ENCODE data around the gene ERBIN. TPM values are rescaled to one million over a fixed set of nuclear protein-coding genes. Genes with fewer than 3 reads are reported as not detected.
A peak's percentile ranks its signal among the peaks of the same experiment; 100 is the strongest.

The ERBIN gene
- total RNA-seq, 2 donors from 2014 or later, result 96.2 to 98.6 TPM

DNA sequence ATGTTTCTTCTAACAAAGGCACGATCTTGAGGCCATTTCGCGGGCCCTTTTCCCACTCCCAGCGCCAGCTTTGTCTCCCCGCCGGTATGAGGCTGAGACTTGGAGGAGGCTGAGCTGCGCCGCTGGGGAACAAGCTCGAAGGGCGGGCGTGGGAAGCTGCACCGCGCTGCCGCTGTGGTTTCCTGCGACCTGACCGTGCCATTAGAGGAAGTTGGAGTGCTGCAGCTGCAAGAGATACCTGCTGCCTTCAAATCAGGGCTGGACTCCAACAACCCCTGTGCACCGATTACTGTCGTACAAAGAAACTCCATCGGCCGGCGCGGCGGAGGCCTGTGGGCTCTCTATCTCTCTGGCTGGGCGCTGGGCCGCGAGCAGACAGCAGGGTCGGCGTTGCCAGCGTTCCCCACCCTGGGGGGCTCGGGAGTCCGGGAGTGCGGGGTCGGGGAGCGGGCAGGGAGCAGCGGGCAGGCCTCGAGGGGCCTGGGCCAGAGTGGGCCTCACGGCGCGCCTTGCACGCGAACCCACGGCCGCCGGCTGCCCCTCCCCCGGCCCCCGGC, 1.3 kb upstream of the ERBIN start:
- H3K36me3 Mint-ChIP-seq (ENCODE audit: low read depth), result no peaks in the 10 kb centered on the region
- ATAC-seq (peak; percentile 67), DNase-seq (peak; percentile 54 to 68 (median 56))
- H3K27me3 Mint-ChIP-seq, result no peaks in the 10 kb centered on the region
- H3K4me1 Mint-ChIP-seq, result peaks cover 20% of the 10 kb centered on the region
- H3K9me3 ChIP-seq (ENCODE audit: control insufficient read depth, low read length, poor library complexity, severe bottlenecking), result no peaks in the 10 kb centered on the region
- peak overlapping the region; percentile 89 for H3K4me3 Mint-ChIP-seq
- peak overlapping the region; percentile 96 for H3K27ac Mint-ChIP-seq

DNA sequence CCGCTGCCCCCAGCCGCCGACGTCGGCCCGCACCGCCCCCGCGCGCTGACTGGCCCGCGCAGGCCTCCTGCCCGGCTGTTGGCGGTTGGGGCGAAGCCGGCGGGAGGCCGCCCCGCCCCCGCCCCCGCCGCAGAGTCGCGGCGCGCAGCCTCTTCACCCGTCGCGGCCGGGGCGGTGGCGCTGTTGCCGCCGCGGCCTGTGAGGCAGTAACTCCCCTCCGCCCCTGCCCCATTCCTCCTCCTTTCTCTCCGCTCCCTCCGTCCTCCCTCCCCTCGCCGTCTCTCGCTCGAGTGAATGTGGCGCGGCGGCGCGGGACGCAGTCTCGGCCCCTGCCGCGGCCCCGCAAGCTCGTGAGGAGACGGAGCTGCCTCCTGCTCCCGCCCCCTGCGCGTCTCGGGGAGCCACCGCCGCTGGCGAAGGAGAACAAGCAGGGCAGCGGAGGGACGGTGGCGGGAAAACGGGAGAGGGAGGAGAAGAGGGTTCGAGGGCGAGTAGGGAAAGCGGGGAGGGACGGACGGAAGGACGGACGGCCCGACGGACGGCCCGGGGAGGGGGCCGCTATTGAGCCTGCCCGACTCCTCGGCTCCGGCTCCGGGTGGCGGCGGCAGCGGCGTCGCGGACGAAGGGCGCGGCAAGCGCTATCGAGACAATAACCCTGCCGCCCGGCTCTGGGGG, 637 bp upstream of the ERBIN start:
- ATAC-seq (peak; percentile 80), DNase-seq (peak; percentile 70 to 81 (median 80))
- Mint-ChIP-seq H3K4me3 (peak overlapping the region; percentile 98), H3K27me3 (no peaks in the 10 kb centered on the region), H3K36me3 (ENCODE audit: low read depth) (no peaks in the 10 kb centered on the region), H3K4me1 (peaks cover 25% of the 10 kb centered on the region), H3K27ac (peak overlapping the region; percentile 96)
- no peaks in the 10 kb centered on the region for H3K9me3 ChIP-seq (ENCODE audit: control insufficient read depth, low read length, poor library complexity, severe bottlenecking)

DNA sequence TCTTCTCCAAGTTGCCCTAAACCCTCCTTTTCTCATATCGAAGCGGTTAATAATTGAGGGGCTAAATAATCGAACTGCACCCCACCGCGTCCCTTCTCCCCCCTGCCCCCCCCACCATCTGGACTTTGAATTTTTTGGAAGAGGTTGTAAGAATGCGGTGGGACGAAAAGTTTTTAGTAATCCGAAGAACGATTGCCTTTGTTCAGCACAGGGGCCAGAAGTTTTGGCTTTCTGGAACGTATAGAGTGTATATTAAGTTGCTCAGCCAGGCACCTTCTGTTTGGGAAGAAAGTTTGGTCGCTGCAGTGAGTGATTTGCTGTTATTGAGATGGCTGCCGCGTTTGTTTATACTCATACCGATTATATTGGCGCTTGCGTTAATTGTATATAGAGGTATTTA, 518 bp downstream of the ERBIN start:
- no peaks in the 10 kb centered on the region for H3K36me3 Mint-ChIP-seq (ENCODE audit: low read depth)
- ATAC-seq (no peak), DNase-seq (no peak)
- peak overlapping the region; percentile 96 for H3K27ac Mint-ChIP-seq
- H3K27me3 Mint-ChIP-seq, result no peaks in the 10 kb centered on the region
- peaks cover 27% of the 10 kb centered on the region for H3K4me1 Mint-ChIP-seq
- no peaks in the 10 kb centered on the region for H3K9me3 ChIP-seq (ENCODE audit: control insufficient read depth, low read length, poor library complexity, severe bottlenecking)
- H3K4me3 Mint-ChIP-seq, result peak overlapping the region; percentile 98

DNA sequence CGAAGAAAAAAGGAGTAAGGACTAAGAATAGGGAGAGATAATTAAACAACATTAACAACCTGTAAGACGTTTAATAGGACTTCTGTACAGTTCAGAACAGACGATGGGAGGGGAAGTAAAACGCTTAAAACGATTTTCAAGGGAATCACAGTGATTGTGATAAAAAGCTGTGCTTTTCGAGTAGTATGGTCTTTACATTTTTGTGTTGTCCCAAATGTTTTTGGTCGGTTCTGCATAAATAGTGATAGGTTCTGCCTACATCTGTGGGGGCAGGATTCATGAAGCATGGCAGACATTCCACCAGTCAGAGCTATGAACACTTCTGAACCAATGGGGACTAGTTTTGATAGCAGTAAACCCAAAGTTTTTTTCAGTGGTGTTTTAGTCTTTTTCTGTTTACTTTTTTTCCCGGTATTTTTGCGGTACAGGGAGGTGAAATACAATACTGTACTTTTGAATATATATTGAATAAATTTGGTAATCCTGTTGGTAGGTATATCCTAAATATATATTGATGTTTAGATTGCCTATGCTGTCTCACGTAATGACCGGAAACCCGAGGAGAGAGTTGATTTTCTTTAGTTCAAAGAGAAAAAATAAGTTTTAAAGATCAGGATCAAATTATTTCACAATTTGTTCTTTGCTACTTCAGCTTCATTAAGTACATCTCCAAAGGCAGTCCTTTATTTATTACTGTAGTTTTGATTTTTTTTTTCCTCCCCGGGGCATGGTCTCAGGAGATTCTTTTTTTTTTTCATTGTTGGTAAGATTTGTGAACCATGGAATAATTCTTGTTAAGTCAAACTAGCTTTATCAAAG, 1.3 kb downstream of the ERBIN start:
- peak; percentile 29 for ATAC-seq
- H3K9me3 ChIP-seq (ENCODE audit: control insufficient read depth, low read length, poor library complexity, severe bottlenecking), result no peaks in the 10 kb centered on the region
- Mint-ChIP-seq H3K27me3 (no peaks in the 10 kb centered on the region), H3K4me1 (peaks cover 29% of the 10 kb centered on the region), H3K36me3 (ENCODE audit: low read depth) (no peaks in the 10 kb centered on the region), H3K27ac (peak overlapping the region; percentile 96), H3K4me3 (peak overlapping the region; percentile 98)
- no peak for DNase-seq

DNA sequence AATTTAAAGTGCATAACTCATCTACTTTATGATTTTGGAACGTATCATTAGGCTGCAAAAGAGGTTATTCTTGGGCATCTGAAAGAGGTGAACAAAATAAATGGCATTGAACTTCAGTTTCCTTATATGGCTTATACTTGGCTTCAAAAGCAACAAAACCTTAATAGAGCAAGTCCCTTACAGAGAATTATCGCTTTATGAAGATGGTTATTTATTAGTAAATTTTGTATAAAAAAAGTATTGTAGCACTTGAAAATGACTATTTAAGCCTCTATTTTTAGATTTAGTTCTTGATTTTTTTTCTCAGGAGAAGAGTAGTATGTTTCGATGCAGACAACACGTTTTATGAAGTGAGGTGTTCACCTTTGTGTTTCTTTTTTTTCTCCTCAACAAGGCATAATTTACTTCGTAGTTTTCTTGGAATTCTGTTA, 2.0 kb downstream of the ERBIN start:
- DNase-seq (no peak), ATAC-seq (no peak)
- H3K36me3 Mint-ChIP-seq (ENCODE audit: low read depth), result no peaks in the 10 kb centered on the region
- H3K4me3 Mint-ChIP-seq, result peak overlapping the region; percentile 98
- H3K27ac Mint-ChIP-seq, result peak overlapping the region; percentile 96
- H3K9me3 ChIP-seq (ENCODE audit: control insufficient read depth, low read length, poor library complexity, severe bottlenecking), result no peaks in the 10 kb centered on the region
- peaks cover 32% of the 10 kb centered on the region for H3K4me1 Mint-ChIP-seq
- no peaks in the 10 kb centered on the region for H3K27me3 Mint-ChIP-seq

DNA sequence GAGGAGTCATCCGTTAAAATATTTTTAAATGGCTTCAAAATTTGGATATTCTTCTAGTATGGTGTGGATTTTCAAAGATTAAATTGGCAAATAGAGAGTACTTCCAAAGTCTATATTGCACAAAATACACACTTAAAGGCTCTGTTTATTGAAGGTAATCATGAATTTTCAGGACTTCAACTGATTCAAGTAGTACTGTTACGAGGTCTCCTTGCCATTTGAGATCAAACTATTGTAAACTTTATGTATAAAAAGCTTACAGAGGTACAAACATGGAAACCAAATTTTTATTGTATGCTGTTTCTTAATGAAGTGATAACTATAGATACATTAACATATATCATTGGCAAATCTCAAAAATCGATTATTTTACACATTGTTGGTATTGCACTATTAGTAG, 2.5 kb downstream of the ERBIN start:
- Mint-ChIP-seq H3K4me1 (peaks cover 34% of the 10 kb centered on the region), H3K27ac (no peak overlapping the region), H3K27me3 (no peaks in the 10 kb centered on the region), H3K36me3 (ENCODE audit: low read depth) (no peaks in the 10 kb centered on the region), H3K4me3 (no peak overlapping the region)
- DNase-seq (no peak), ATAC-seq (no peak)
- no peaks in the 10 kb centered on the region for H3K9me3 ChIP-seq (ENCODE audit: control insufficient read depth, low read length, poor library complexity, severe bottlenecking)

DNA sequence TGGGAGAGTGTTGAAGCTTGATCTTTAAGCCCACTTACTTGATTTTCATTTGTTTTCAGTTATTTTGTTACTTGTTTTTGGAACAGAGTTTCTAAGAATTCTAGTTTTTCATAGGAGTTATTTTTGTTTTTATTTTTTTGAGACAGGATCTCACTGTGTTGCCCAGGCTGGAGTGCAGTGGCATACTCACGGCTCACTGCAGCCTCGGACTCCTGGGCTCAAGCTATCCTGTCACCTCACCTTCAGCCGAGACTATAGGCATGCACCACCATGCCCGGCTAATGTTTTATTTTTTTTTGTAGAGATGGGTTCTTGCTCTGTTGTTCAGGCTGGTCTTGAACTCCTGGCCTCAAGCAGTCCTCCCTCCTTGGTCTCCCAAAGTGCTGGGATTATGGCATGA, 6.3 kb downstream of the ERBIN start:
- peak overlapping the region; percentile 21 for H3K27ac Mint-ChIP-seq

DNA sequence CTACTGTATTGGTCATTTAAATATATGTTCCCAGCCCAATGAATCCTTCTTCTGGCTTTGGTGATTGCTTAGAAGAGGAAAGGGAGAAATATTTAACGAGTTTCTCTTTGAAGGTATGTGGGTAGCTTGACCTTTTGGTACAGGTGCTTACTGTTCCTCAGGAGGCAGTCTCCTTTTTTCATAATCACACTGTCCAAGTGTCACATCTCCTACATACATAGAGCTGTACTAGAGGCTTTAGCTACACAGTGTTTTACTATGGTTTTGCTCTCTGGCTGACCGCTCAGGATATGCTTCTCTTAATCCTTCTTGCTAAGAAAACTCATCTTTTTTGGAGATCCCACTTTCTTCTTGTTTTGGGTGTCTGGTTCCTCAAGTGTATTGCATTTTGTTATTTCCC, 6.9 kb downstream of the ERBIN start:
- ATAC-seq, result no peak
- Mint-ChIP-seq H3K27me3 (no peaks in the 10 kb centered on the region), H3K4me1 (peaks cover 59% of the 10 kb centered on the region), H3K4me3 (no peak overlapping the region), H3K27ac (peak overlapping the region; percentile 21), H3K36me3 (ENCODE audit: low read depth) (no peaks in the 10 kb centered on the region)
- no peak for DNase-seq
- no peaks in the 10 kb centered on the region for H3K9me3 ChIP-seq (ENCODE audit: control insufficient read depth, low read length, poor library complexity, severe bottlenecking)

More for the DNA sequence above, 6.3 kb downstream of the ERBIN start:
- H3K9me3 ChIP-seq (ENCODE audit: control insufficient read depth, low read length, poor library complexity, severe bottlenecking), result no peaks in the 10 kb centered on the region
- Mint-ChIP-seq H3K4me1 (peaks cover 56% of the 10 kb centered on the region), H3K27me3 (no peaks in the 10 kb centered on the region), H3K36me3 (ENCODE audit: low read depth) (no peaks in the 10 kb centered on the region), H3K4me3 (peak overlapping the region; percentile 25)
- DNase-seq (no peak), ATAC-seq (no peak)

DNA sequence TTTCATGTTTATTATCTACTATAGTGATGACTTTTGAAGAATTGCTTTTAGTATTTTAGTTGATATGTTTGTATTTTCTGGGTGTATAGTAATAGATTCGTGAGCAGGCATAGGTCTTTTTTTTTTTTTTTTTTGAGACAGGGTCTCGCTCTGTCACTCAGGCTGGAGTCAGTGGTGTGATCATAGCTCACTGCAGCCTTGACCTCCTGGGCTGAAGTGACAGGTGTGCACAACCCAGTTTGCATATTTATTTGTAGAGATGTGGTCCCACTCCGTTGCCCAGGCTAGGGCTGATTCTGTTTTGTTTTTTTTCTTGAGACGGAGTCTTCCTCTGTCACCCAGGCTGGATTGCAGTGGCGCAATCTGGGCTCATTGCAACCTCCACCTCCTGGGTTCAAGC, 11.9 kb downstream of the ERBIN start:
- H3K27me3 Mint-ChIP-seq, result no peaks in the 10 kb centered on the region
- no peak overlapping the region for H3K27ac Mint-ChIP-seq
- H3K4me1 Mint-ChIP-seq, result peaks cover 42% of the 10 kb centered on the region
- H3K4me3 Mint-ChIP-seq, result no peak overlapping the region
- ATAC-seq (no peak), DNase-seq (no peak)
- H3K9me3 ChIP-seq (ENCODE audit: control insufficient read depth, low read length, poor library complexity, severe bottlenecking), result no peaks in the 10 kb centered on the region
- no peaks in the 10 kb centered on the region for H3K36me3 Mint-ChIP-seq (ENCODE audit: low read depth)

DNA sequence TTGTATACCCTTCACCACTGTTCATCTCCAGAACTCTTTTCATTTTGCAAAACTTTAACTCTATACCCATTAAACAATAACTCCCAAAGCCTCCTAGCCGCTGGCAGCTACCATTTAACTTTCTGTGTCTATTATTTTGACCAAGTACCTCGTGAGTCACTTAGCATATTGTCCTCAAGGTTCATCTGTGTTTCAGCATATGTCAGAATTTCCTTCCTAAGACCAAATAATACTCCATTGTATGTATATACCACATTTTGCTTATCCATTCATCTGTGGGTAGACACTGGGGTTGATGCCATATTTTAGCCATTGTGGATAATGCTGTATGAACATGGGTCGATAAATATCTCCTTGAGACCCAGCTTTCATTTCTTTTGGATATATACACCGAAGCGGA, 17.4 kb downstream of the ERBIN start:
- peaks cover 14% of the 10 kb centered on the region for H3K4me1 Mint-ChIP-seq
- no peak for DNase-seq
- no peaks in the 10 kb centered on the region for H3K27me3 Mint-ChIP-seq
- no peak overlapping the region for H3K27ac Mint-ChIP-seq
- no peak for ATAC-seq
- no peaks in the 10 kb centered on the region for H3K9me3 ChIP-seq (ENCODE audit: control insufficient read depth, low read length, poor library complexity, severe bottlenecking)
- H3K36me3 Mint-ChIP-seq (ENCODE audit: low read depth), result no peaks in the 10 kb centered on the region
- H3K4me3 Mint-ChIP-seq, result no peak overlapping the region

DNA sequence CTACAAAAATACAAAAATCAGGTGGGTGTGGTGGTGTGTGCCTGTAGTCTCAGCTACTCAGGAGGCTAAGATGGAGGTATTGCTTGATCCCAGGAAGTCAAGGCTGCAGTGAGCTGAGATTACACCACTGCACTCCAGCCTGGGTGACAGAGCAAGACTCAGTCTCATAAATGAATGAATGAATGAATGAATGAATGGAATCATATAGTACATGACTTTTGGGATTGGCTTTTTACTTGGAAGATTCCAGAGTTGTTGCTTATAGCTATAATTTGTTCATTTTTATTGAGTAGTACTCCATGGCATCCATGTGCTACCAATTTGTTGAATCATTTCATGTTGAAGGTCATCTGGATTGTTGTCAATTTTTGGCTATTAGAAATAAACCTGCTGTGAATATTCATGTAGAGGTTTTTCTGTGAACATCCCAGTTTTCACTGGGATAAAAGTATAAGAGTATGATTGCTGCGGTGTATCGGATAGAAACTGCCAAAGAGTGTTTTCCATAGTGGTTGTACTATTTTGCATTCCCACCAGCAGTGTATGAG, 19.9 kb downstream of the ERBIN start:
- no peaks in the 10 kb centered on the region for H3K27me3 Mint-ChIP-seq
- peaks cover 23% of the 10 kb centered on the region for H3K4me1 Mint-ChIP-seq
- H3K9me3 ChIP-seq (ENCODE audit: control insufficient read depth, low read length, poor library complexity, severe bottlenecking), result no peaks in the 10 kb centered on the region
- ATAC-seq (no peak), DNase-seq (no peak)
- H3K27ac Mint-ChIP-seq, result no peak overlapping the region
- no peaks in the 10 kb centered on the region for H3K36me3 Mint-ChIP-seq (ENCODE audit: low read depth)
- no peak overlapping the region for H3K4me3 Mint-ChIP-seq

DNA sequence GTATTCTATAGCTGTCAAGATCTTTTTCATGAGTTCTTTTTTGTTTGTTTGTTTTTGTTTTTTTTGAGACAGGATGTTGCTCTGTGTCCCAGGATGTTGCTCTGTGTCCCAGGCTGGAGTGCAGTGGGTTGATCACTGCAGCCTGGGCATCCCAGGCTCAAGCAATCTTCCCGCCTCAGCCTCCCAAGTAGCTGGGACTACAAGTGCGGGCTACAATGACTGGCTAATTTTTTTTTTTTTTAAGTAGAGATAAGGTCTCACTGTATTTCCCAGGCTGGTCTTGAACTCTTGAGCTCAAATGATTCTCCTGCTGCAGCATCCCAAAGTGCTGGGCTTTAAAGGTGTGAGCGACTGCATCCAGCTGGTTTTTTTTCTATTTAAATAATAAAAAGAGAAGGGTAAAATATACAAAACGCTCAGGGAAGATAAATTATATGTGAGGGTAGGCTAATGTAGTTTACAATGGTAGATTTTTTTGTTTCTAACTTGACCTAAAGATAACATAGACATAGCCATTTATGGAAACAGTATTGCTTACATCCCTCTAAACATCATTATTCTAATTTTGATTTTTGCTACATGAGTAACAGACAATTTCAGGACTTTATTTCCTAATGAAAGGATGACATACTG, 21.9 kb downstream of the ERBIN start:
- Mint-ChIP-seq H3K27ac (no peak overlapping the region), H3K27me3 (no peaks in the 10 kb centered on the region), H3K36me3 (ENCODE audit: low read depth) (no peaks in the 10 kb centered on the region), H3K4me3 (no peak overlapping the region), H3K4me1 (peaks cover 24% of the 10 kb centered on the region)
- no peaks in the 10 kb centered on the region for H3K9me3 ChIP-seq (ENCODE audit: control insufficient read depth, low read length, poor library complexity, severe bottlenecking)
- DNase-seq, result no peak
- ATAC-seq, result no peak

DNA sequence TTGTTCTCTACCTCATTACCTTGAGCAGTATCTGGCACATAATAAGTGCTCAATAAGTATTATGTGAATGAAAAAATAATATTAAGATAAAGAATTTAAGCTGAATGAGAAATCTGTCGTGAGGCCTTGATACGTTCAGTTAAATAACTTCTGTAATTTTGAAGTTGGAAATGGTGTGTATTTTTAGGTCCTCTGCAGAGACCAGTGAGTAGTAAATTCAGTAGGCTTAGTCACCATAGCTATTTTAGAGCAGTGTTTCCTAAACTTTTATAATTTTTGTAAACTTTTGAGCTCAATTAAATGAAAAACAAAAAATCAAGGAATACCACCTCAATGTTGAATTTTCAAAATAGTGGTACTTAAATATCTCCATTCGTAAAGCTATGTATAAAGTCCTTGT, 25.0 kb downstream of the ERBIN start:
- H3K4me1 Mint-ChIP-seq, result peaks cover 31% of the 10 kb centered on the region
- DNase-seq, result no peak
- no peak for ATAC-seq
- H3K4me3 Mint-ChIP-seq, result no peak overlapping the region
- no peaks in the 10 kb centered on the region for H3K36me3 Mint-ChIP-seq (ENCODE audit: low read depth)
- no peaks in the 10 kb centered on the region for H3K27me3 Mint-ChIP-seq
- H3K9me3 ChIP-seq (ENCODE audit: control insufficient read depth, low read length, poor library complexity, severe bottlenecking), result no peaks in the 10 kb centered on the region
- H3K27ac Mint-ChIP-seq, result no peak overlapping the region
